ENCODE measurements around the gene WDR75. TPM values are rescaled to one million over a fixed set of nuclear protein-coding genes. Genes with fewer than 3 reads are reported as not detected.
"Not testable (repeated sequence)": the region's sequence is repeated elsewhere in the genome, so short reads cannot be mapped to it uniquely, and the experiment has no call there.

Gene WDR75
- total RNA-seq, 4 donors from 2014 or later = 14.0 to 21.4 (median 16.7) TPM

DNA sequence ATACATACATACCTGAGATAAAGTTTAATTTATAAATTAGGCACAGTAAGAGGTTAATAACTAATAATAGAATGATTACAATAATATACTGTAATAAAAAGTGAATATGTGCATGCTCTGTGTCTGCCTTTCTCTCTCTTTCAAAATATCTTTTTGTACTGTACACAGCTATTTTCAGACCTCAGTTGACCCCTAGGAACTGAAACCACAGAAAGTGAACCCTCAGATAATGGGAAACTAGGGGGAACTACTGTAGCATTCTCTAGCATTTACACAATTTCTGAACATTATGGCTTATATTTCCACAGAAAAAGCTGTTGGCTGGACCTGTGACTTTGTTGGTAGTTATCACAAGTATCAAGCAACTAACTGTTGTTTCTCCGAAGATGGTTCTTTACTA is 25.9 kb downstream of the WDR75 start:
- DNase-seq (no peak), ATAC-seq (no peak)
- in situ Hi-C loops (cut with MboI; ENCODE audit: low sequenced_read_pairs in 4 of 4) = no loop called here
- no peaks in the 10 kb centered on the region for H3K27me3 ChIP-seq
- no peak for TF ChIP-seq POLR2A (IDR thresholded peaks at IDR 0.05)
- TF ChIP-seq, protein P1, sequence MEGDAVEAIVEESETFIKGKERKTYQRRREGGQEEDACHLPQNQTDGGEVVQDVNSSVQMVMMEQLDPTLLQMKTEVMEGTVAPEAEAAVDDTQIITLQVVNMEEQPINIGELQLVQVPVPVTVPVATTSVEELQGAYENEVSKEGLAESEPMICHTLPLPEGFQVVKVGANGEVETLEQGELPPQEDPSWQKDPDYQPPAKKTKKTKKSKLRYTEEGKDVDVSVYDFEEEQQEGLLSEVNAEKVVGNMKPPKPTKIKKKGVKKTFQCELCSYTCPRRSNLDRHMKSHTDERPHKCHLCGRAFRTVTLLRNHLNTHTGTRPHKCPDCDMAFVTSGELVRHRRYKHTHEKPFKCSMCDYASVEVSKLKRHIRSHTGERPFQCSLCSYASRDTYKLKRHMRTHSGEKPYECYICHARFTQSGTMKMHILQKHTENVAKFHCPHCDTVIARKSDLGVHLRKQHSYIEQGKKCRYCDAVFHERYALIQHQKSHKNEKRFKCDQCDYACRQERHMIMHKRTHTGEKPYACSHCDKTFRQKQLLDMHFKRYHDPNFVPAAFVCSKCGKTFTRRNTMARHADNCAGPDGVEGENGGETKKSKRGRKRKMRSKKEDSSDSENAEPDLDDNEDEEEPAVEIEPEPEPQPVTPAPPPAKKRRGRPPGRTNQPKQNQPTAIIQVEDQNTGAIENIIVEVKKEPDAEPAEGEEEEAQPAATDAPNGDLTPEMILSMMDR (IDR thresholded peaks at IDR 0.05 in 4 of 5, conservative IDR thresholded peaks at IDR 0.05 in 1 of 5) = no peak
- H3K4me3 ChIP-seq = no peak overlapping the region
- peaks cover 0 to 84% of the 10 kb centered on the region in 2 donors for H3K36me3 ChIP-seq
- peaks cover 5 to 17% of the 10 kb centered on the region in 2 donors for H3K4me1 ChIP-seq
- intact Hi-C loops (cut with DNase I; ENCODE audit: low total_unique reads) = loop anchor here (2.0 to 5.0 kb wide), 3 partner anchors 100 to 168 kb away; partner anchors contain the start of gene SLC40A1
- H3K9me3 ChIP-seq = no peaks in the 10 kb centered on the region
- H3K27ac ChIP-seq = no peak overlapping the region

DNA sequence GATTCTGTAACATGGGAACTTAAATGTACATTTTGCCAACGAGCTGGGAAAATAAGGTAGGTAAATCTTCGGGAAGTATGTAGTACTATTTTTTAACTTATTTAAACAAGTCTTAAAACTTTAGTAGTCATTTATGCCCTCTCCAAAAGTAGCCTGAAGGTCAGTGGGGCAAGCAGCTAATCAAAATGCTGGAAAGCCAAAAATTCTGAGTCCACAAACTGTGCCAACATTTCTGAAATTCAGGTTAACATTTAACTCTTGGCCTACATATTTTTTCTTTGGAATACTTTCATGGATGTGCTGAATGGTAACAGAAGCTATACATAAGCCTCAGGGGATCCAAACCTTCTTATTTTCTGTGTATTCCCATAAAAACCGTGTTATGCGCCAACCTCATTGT is 26.3 kb downstream of the WDR75 start:
- Histone ChIP-seq H3K27me3 (no peaks in the 10 kb centered on the region), H3K4me3 (no peak overlapping the region), H3K36me3 (peaks cover 0 to 81% of the 10 kb centered on the region in 2 donors), H3K4me1 (peaks cover 5 to 17% of the 10 kb centered on the region in 2 donors), H3K9me3 (no peaks in the 10 kb centered on the region), H3K27ac (no peak overlapping the region)
- TF ChIP-seq POLR2A (IDR thresholded peaks at IDR 0.05) = no peak
- TF ChIP-seq, protein P1 (IDR thresholded peaks at IDR 0.05 in 4 of 5, conservative IDR thresholded peaks at IDR 0.05 in 1 of 5) = no peak
- no peak for ATAC-seq
- intact Hi-C loops (cut with DNase I; ENCODE audit: low total_unique reads) = loop anchor here (2.0 to 5.0 kb wide), 3 partner anchors 100 to 167 kb away; partner anchors contain the start of gene SLC40A1
- in situ Hi-C loops (cut with MboI; ENCODE audit: low sequenced_read_pairs in 4 of 4) = no loop called here
- DNase-seq = no peak

DNA sequence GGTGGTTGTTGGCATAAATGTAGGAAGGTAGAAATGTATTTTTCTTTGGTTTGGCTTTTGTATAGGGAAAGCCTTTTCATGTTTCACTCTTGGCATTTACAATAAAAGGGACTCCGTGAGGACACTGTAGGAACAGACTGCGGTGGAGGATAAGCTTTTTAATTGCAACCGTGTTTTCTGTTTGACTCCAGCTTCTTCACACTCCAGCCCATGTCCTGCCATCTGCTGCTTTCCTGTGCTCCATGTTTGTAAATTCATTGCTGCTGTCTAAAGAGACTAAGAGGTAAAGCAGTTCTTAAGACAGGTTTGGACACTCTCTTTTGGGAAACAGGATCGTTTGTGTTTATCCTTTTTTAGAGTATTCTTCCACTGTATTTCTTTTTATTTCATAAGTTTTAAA is 33.3 kb downstream of the WDR75 start:
- intact Hi-C loops (cut with DNase I; ENCODE audit: low total_unique reads) (no loop called here), in situ Hi-C loops (cut with MboI; ENCODE audit: low sequenced_read_pairs in 4 of 4) (no loop called here)
- no peaks in the 10 kb centered on the region for H3K9me3 ChIP-seq
- H3K4me3 ChIP-seq = no peak overlapping the region
- peaks cover 0 to 56% of the 10 kb centered on the region in 2 donors for H3K36me3 ChIP-seq
- ATAC-seq (no peak), DNase-seq (no peak)
- H3K27me3 ChIP-seq = no peaks in the 10 kb centered on the region
- H3K27ac ChIP-seq = no peak overlapping the region
- TF ChIP-seq, protein P1 (IDR thresholded peaks at IDR 0.05 in 4 of 5, conservative IDR thresholded peaks at IDR 0.05 in 1 of 5) = no peak
- no peak for TF ChIP-seq POLR2A (IDR thresholded peaks at IDR 0.05)
- peaks cover 15 to 16% of the 10 kb centered on the region in 2 donors for H3K4me1 ChIP-seq

GRCh38 chr2:189477756-189478155 is 36.5 kb downstream of the WDR75 start:
- peaks cover 0 to 30% of the 10 kb centered on the region in 2 donors for H3K36me3 ChIP-seq
- no peaks in the 10 kb centered on the region for H3K9me3 ChIP-seq
- H3K27me3 ChIP-seq = no peaks in the 10 kb centered on the region
- in situ Hi-C loops (cut with MboI; ENCODE audit: low sequenced_read_pairs in 4 of 4) = no loop called here
- peak overlapping the region in 3 of 4 donors; percentile 12 to 55 (median 30) for H3K27ac ChIP-seq
- DNase-seq (no peak), ATAC-seq (peak in 1 of 2 donors; percentile 23)
- intact Hi-C loops (cut with DNase I; ENCODE audit: low total_unique reads) = no loop called here
- TF ChIP-seq POLR2A (IDR thresholded peaks at IDR 0.05) = no peak
- TF ChIP-seq, protein P1 (IDR thresholded peaks at IDR 0.05 in 4 of 5, conservative IDR thresholded peaks at IDR 0.05 in 1 of 5) = no peak
- peaks cover 22 to 29% of the 10 kb centered on the region in 2 donors for H3K4me1 ChIP-seq
- no peak overlapping the region for H3K4me3 ChIP-seq

GRCh38 chr2:189478289-189478688 is 37.0 kb downstream of the WDR75 start:
- intact Hi-C loops (cut with DNase I; ENCODE audit: low total_unique reads) = not testable (repeated sequence)
- ATAC-seq = peak; percentile 45 to 51

More at GRCh38 chr2:189478289-189478688, 37.0 kb downstream of the WDR75 start:
- Histone ChIP-seq H3K4me1 (peaks cover 22 to 29% of the 10 kb centered on the region in 2 donors), H3K27ac (peak overlapping the region in 3 of 4 donors; percentile 12 to 55 (median 30)), H3K36me3 (peaks cover 0 to 29% of the 10 kb centered on the region in 2 donors)
- H3K27me3 ChIP-seq; in situ Hi-C loops (cut with MboI; ENCODE audit: low sequenced_read_pairs in 4 of 4); H3K9me3 ChIP-seq; H3K4me3 ChIP-seq: not testable (repeated sequence)
- DNase-seq = peak; percentile 4 to 64
